ENCODE measurements around the gene ALDH9A1.

ALDH9A1 gene

DNA sequence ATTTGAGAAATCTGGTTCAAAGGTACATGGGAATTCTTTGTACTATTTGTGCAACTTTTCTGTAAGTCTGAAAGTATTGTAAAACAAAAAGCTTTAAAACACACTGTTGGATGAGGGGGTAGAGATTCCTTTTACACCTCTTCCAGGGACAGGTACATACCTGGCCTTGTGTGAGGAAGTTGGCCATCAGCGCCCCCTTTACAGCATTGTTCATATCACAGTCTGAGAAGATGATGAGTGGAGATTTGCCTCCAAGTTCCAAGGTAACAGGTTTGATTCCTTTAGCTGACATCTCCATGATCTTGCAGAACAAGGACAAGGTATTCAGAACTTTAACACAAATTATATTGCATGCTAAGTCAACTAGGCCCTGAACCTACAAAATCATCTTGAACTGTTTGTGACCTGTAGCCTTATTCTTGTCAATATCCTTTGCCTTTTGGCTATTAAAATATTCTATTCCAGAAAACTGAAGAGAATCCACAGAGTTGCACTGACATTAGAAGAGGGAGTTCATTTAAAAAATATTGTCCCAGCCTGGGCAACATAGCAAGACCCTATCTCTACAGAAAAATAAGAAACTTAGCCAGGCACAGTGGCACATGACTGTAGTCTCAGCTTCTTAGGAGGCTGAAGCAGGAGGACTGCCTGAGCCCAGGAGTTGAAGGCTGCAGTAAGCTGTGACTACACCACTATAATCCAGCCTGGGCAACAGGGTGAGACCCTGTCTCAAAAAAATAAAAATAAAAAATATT lies 18.9 kb downstream of the ALDH9A1 start:
- Histone ChIP-seq H3F3A (ENCODE audit: control insufficient read depth, insufficient read depth) (no peaks in the 10 kb centered on the region), H3K79me2 (ENCODE audit: control insufficient read depth, low read length) (peaks cover 5% of the 10 kb centered on the region; the same call in 1 of the 2 replicates), H3K4me1 (ENCODE audit: control insufficient read depth, low read length) (no peaks in the 10 kb centered on the region), H3K9me2 (replicated peaks; ENCODE audit: control insufficient read depth, low read length) (no peaks in the 10 kb centered on the region), H3K36me3 (ENCODE audit: control insufficient read depth, low read length) (peaks cover 63% of the 10 kb centered on the region), H3K4me2 (ENCODE audit: low read length) (no peak overlapping the region), H3K4me3 (ENCODE audit: low read length) (no peak overlapping the region), H4K20me1 (ENCODE audit: control insufficient read depth, insufficient read depth, low read depth, low read length) (peaks cover 4% of the 10 kb centered on the region; the same call in 1 of the 2 replicates), H3K9me3 (ENCODE audit: control insufficient read depth, insufficient read depth, low read length) (no peaks in the 10 kb centered on the region), H3K27me3 (ENCODE audit: control insufficient read depth, low read length) (no peaks in the 10 kb centered on the region), H3K27ac (ENCODE audit: low read depth, low read length) (no peak overlapping the region)
- TF ChIP-seq EZH2phosphoT487 (IDR thresholded peaks at IDR 0.05; ENCODE audit: borderline replicate concordance, low read length), result no peak
- TF ChIP-seq, protein P1, sequence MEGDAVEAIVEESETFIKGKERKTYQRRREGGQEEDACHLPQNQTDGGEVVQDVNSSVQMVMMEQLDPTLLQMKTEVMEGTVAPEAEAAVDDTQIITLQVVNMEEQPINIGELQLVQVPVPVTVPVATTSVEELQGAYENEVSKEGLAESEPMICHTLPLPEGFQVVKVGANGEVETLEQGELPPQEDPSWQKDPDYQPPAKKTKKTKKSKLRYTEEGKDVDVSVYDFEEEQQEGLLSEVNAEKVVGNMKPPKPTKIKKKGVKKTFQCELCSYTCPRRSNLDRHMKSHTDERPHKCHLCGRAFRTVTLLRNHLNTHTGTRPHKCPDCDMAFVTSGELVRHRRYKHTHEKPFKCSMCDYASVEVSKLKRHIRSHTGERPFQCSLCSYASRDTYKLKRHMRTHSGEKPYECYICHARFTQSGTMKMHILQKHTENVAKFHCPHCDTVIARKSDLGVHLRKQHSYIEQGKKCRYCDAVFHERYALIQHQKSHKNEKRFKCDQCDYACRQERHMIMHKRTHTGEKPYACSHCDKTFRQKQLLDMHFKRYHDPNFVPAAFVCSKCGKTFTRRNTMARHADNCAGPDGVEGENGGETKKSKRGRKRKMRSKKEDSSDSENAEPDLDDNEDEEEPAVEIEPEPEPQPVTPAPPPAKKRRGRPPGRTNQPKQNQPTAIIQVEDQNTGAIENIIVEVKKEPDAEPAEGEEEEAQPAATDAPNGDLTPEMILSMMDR (IDR thresholded peaks at IDR 0.05; ENCODE audit: low read depth, low read length, poor library complexity, severe bottlenecking), result no peak

DNA sequence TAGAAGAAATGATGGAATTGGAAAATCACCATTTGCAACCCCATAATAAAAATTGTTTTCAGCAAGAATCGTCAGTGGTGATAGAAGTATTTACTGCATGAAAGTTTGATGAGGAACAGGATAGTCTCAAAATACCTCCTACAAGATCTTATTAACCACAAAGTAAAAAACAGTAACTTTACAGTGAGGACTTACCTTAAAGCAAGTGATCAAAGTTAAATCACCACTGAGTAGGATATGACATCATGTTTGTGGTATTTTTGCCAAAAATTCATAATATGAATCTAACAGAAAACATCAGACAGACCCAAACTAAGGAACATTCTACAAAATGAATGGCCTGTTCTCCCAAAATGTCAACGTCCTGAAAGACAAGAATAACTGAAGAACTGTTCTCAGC lies 19.9 kb downstream of the ALDH9A1 start:
- Histone ChIP-seq H3K36me3 (ENCODE audit: control insufficient read depth, low read length) (peaks cover 55% of the 10 kb centered on the region), H3K79me2 (ENCODE audit: control insufficient read depth, low read length) (no peaks in the 10 kb centered on the region), H3K4me2 (ENCODE audit: low read length) (no peak overlapping the region), H3F3A (ENCODE audit: control insufficient read depth, insufficient read depth) (no peaks in the 10 kb centered on the region), H3K4me1 (ENCODE audit: control insufficient read depth, low read length) (no peaks in the 10 kb centered on the region), H3K4me3 (ENCODE audit: low read length) (no peak overlapping the region), H3K27me3 (ENCODE audit: control insufficient read depth, low read length) (no peaks in the 10 kb centered on the region), H4K20me1 (ENCODE audit: control insufficient read depth, insufficient read depth, low read depth, low read length) (no peaks in the 10 kb centered on the region), H3K9me3 (ENCODE audit: control insufficient read depth, insufficient read depth, low read length) (no peaks in the 10 kb centered on the region), H3K27ac (ENCODE audit: low read depth, low read length) (no peak overlapping the region), H3K9me2 (replicated peaks; ENCODE audit: control insufficient read depth, low read length) (no peaks in the 10 kb centered on the region)
- TF ChIP-seq EZH2phosphoT487 (IDR thresholded peaks at IDR 0.05; ENCODE audit: borderline replicate concordance, low read length), result no peak
- TF ChIP-seq, protein P1 (IDR thresholded peaks at IDR 0.05; ENCODE audit: low read depth, low read length, poor library complexity, severe bottlenecking), result no peak

DNA sequence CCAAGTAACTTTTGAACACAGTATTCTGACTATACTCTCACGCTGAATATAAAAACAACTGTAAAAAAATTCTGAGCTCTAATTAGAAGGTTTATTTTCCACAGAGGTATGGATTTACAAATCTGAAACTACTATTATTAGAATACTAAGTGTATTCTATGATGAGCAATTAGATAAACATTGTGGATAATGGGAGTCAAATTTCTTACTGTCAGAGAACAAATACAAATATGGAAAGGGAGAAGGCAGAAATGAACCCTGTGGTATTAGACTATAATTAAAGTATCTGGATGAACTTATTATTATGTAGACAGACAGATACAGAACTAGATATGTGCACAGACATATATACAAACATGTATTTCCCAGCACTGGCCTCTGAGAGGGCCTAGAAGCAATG lies 22.6 kb downstream of the ALDH9A1 start:
- Histone ChIP-seq H4K20me1 (ENCODE audit: control insufficient read depth, insufficient read depth, low read depth, low read length) (no peaks in the 10 kb centered on the region), H3K4me2 (ENCODE audit: low read length) (no peak overlapping the region), H3K4me3 (ENCODE audit: low read length) (no peak overlapping the region), H3F3A (ENCODE audit: control insufficient read depth, insufficient read depth) (no peaks in the 10 kb centered on the region), H3K9me3 (ENCODE audit: control insufficient read depth, insufficient read depth, low read length) (no peaks in the 10 kb centered on the region), H3K9me2 (replicated peaks; ENCODE audit: control insufficient read depth, low read length) (no peaks in the 10 kb centered on the region), H3K4me1 (ENCODE audit: control insufficient read depth, low read length) (no peaks in the 10 kb centered on the region), H3K27me3 (ENCODE audit: control insufficient read depth, low read length) (no peaks in the 10 kb centered on the region), H3K79me2 (ENCODE audit: control insufficient read depth, low read length) (no peaks in the 10 kb centered on the region), H3K27ac (ENCODE audit: low read depth, low read length) (no peak overlapping the region), H3K36me3 (ENCODE audit: control insufficient read depth, low read length) (peaks cover 40% of the 10 kb centered on the region)
- TF ChIP-seq EZH2phosphoT487 (IDR thresholded peaks at IDR 0.05; ENCODE audit: borderline replicate concordance, low read length), result no peak
- TF ChIP-seq, protein P1 (IDR thresholded peaks at IDR 0.05; ENCODE audit: low read depth, low read length, poor library complexity, severe bottlenecking), result no peak

All from DOHH2 (cell line).